T-helper 17 cell (primary cell): ENCODE results near the gene GSC. TPM values are rescaled to one million over a fixed set of nuclear protein-coding genes. Genes with fewer than 3 reads are reported as not detected.
"Not testable (repeated sequence)": the region's sequence is repeated elsewhere in the genome, so short reads cannot be mapped to it uniquely, and the experiment has no call there.

Experiments used
- ATAC-seq: fragments of 150-1000 bp; cut with Tn5 transposase; 2 replicates; pipeline ENCODE4 v1.10.0; 2021; ENCODE audit warnings: mild to moderate bottlenecking, moderate library complexity
- DNase-seq, 3 donors: peaks; one replicate each; pipeline versions ENCODE4 v3.0.0 to v3.0.0-alpha.2; 2020 to 2021
- H3K9me3 ChIP-seq: one replicate; pipeline ENCODE4 v1.7.0; 2013; ENCODE audit warnings: low read length, mild to moderate bottlenecking; ENCODE audit not compliant: control insufficient read depth, poor library complexity, severe bottlenecking
- H3K27ac Mint-ChIP-seq: one replicate; pipeline ENCODE4 v1.8.0; 2022; ENCODE audit warnings: mild to moderate bottlenecking, moderate library complexity, mixed read lengths
- H3K27me3 Mint-ChIP-seq: one replicate; pipeline ENCODE4 v1.8.0; 2022; ENCODE audit warnings: mixed read lengths
- H3K36me3 Mint-ChIP-seq: one replicate; pipeline ENCODE4 v1.8.0; 2022; ENCODE audit warnings: low read depth, mixed read lengths
- H3K4me1 Mint-ChIP-seq: one replicate; pipeline ENCODE4 v1.8.0; 2022; ENCODE audit warnings: mild to moderate bottlenecking, mixed read lengths
- H3K4me3 Mint-ChIP-seq: one replicate; pipeline ENCODE4 v1.8.0; 2022; ENCODE audit warnings: mild to moderate bottlenecking, moderate library complexity, mixed read lengths
- total RNA-seq, 4 donors: library from RNA in 2 of 4; stranded (reverse) in 2 of 4; gene quantifications; one replicate each; pipeline ENCODE4 v1.2.3 and lab custom pipeline; 2022 to 2026

GSC gene
- total RNA-seq, result under 1 TPM; 0.52 to 0.60 TPM
- 0 to 0.08 reads per million in 2 donors for total RNA-seq (lab: John Stamatoyannopoulos, UW)

- Mint-ChIP-seq H3K27me3 (peaks cover 86% of the 10 kb centered on the region), H3K27ac (peak within 1 kb of the TSS; percentile 65), H3K4me3 (peak within 1 kb of the TSS; percentile 90), H3K36me3 (peaks cover 3% of the 10 kb centered on the region), H3K4me1 (peaks cover 15% of the 10 kb centered on the region)
- ATAC-seq (peak; percentile 41), DNase-seq (no peak)
- H3K9me3 ChIP-seq, result no peaks in the 10 kb centered on the region
Measured at GRCh38 chr14:94769391-94770250, at the start of gene GSC. GSC (minus strand) TSS chr14:94770113; CDS start chr14:94770015, 98 bp downstream.

- H3K9me3 ChIP-seq, result no peaks in the 10 kb centered on the region
- no peak overlapping the region for H3K4me3 Mint-ChIP-seq
- H3K27me3 Mint-ChIP-seq, result peaks cover 33% of the 10 kb centered on the region
- no peaks in the 10 kb centered on the region for H3K36me3 Mint-ChIP-seq
- ATAC-seq, result no peak
- no peaks in the 10 kb centered on the region for H3K4me1 Mint-ChIP-seq
- no peak for DNase-seq
- no peak overlapping the region for H3K27ac Mint-ChIP-seq
Measured at GRCh38 chr14:94819531-94819930, 49.6 kb upstream of the GSC start.

- Mint-ChIP-seq H3K27me3 (peaks cover 44% of the 10 kb centered on the region), H3K4me1 (no peaks in the 10 kb centered on the region), H3K27ac (no peak overlapping the region), H3K36me3 (no peaks in the 10 kb centered on the region), H3K4me3 (no peak overlapping the region)
- no peaks in the 10 kb centered on the region for H3K9me3 ChIP-seq
- no peak for ATAC-seq
- DNase-seq, result no peak
Measured at GRCh38 chr14:94816113-94816512, 46.2 kb upstream of the GSC start.

GRCh38 chr14:94805680-94806288 lies 35.9 kb upstream of the GSC start:
- no peaks in the 10 kb centered on the region for H3K9me3 ChIP-seq
- H3K27me3 Mint-ChIP-seq, result peaks cover 11% of the 10 kb centered on the region
- H3K27ac Mint-ChIP-seq, result no peak overlapping the region
- H3K4me3 Mint-ChIP-seq, result no peak overlapping the region
- H3K4me1 Mint-ChIP-seq, result no peaks in the 10 kb centered on the region
- no peak for ATAC-seq
- DNase-seq, result no peak
- H3K36me3 Mint-ChIP-seq, result no peaks in the 10 kb centered on the region

- H3K4me1 Mint-ChIP-seq, result no peaks in the 10 kb centered on the region
- no peaks in the 10 kb centered on the region for H3K9me3 ChIP-seq
- H3K36me3 Mint-ChIP-seq, result no peaks in the 10 kb centered on the region
- peaks cover 17% of the 10 kb centered on the region for H3K27me3 Mint-ChIP-seq
- no peak for DNase-seq
- no peak for ATAC-seq
- H3K27ac Mint-ChIP-seq, result no peak overlapping the region
- H3K4me3 Mint-ChIP-seq, result no peak overlapping the region
Measured at GRCh38 chr14:94801225-94801624, 31.3 kb upstream of the GSC start.

- H3K4me3 Mint-ChIP-seq, DNase-seq, H3K4me1 Mint-ChIP-seq, H3K36me3 Mint-ChIP-seq, H3K9me3 ChIP-seq, ATAC-seq, H3K27ac Mint-ChIP-seq: not testable (repeated sequence)
- peaks cover 20% of the 10 kb centered on the region for H3K27me3 Mint-ChIP-seq
Measured at GRCh38 chr14:94800764-94801163, 30.9 kb upstream of the GSC start.

- Mint-ChIP-seq H3K4me1 (no peaks in the 10 kb centered on the region), H3K36me3 (no peaks in the 10 kb centered on the region), H3K4me3 (no peak overlapping the region), H3K27ac (no peak overlapping the region), H3K27me3 (peaks cover 40% of the 10 kb centered on the region)
- no peak for ATAC-seq
- no peaks in the 10 kb centered on the region for H3K9me3 ChIP-seq
- DNase-seq, result no peak
Measured at GRCh38 chr14:94797887-94798286, 28.0 kb upstream of the GSC start.

- ATAC-seq (no peak), DNase-seq (no peak)
- no peaks in the 10 kb centered on the region for H3K9me3 ChIP-seq
- Mint-ChIP-seq H3K27ac (no peak overlapping the region), H3K36me3 (no peaks in the 10 kb centered on the region), H3K27me3 (peaks cover 40% of the 10 kb centered on the region), H3K4me3 (no peak overlapping the region), H3K4me1 (no peaks in the 10 kb centered on the region)
Measured at GRCh38 chr14:94796278-94796677, 26.4 kb upstream of the GSC start.

GRCh38 chr14:94795372-94795771 lies 25.5 kb upstream of the GSC start:
- Mint-ChIP-seq H3K36me3 (no peaks in the 10 kb centered on the region), H3K4me3 (no peak overlapping the region), H3K27ac (no peak overlapping the region), H3K4me1 (no peaks in the 10 kb centered on the region), H3K27me3 (peaks cover 34% of the 10 kb centered on the region)
- no peak for ATAC-seq
- DNase-seq, result no peak
- no peaks in the 10 kb centered on the region for H3K9me3 ChIP-seq

GRCh38 chr14:94793901-94794300 lies 24.0 kb upstream of the GSC start:
- no peaks in the 10 kb centered on the region for H3K36me3 Mint-ChIP-seq
- H3K4me1 Mint-ChIP-seq, result no peaks in the 10 kb centered on the region
- H3K9me3 ChIP-seq, result no peaks in the 10 kb centered on the region
- H3K27ac Mint-ChIP-seq, result no peak overlapping the region
- ATAC-seq (no peak), DNase-seq (no peak)
- H3K27me3 Mint-ChIP-seq, result peaks cover 23% of the 10 kb centered on the region
- H3K4me3 Mint-ChIP-seq, result no peak overlapping the region

GRCh38 chr14:94787655-94788054 lies 17.7 kb upstream of the GSC start:
- no peaks in the 10 kb centered on the region for H3K9me3 ChIP-seq
- Mint-ChIP-seq H3K4me3 (no peak overlapping the region), H3K27me3 (peaks cover 18% of the 10 kb centered on the region), H3K36me3 (no peaks in the 10 kb centered on the region), H3K4me1 (no peaks in the 10 kb centered on the region), H3K27ac (no peak overlapping the region)
- ATAC-seq (no peak), DNase-seq (no peak)

GRCh38 chr14:94787092-94787491 lies 17.2 kb upstream of the GSC start:
- H3K27me3 Mint-ChIP-seq, result peaks cover 23% of the 10 kb centered on the region
- ATAC-seq, result no peak
- no peaks in the 10 kb centered on the region for H3K4me1 Mint-ChIP-seq
- H3K36me3 Mint-ChIP-seq, result no peaks in the 10 kb centered on the region
- DNase-seq, result no peak
- H3K27ac Mint-ChIP-seq, result no peak overlapping the region
- H3K9me3 ChIP-seq, result no peaks in the 10 kb centered on the region
- no peak overlapping the region for H3K4me3 Mint-ChIP-seq

- H3K27ac Mint-ChIP-seq, result no peak overlapping the region
- H3K27me3 Mint-ChIP-seq, result peaks cover 62% of the 10 kb centered on the region
- no peak for DNase-seq
- H3K36me3 Mint-ChIP-seq, result no peaks in the 10 kb centered on the region
- H3K4me3 Mint-ChIP-seq, result no peak overlapping the region
- ATAC-seq, result no peak
- no peaks in the 10 kb centered on the region for H3K9me3 ChIP-seq
- peaks cover 2% of the 10 kb centered on the region for H3K4me1 Mint-ChIP-seq
Measured at GRCh38 chr14:94780536-94781399, 10.9 kb upstream of the GSC start.
